ENCODE results near the gene FEN1.

- TF ChIP-seq, protein P1, sequence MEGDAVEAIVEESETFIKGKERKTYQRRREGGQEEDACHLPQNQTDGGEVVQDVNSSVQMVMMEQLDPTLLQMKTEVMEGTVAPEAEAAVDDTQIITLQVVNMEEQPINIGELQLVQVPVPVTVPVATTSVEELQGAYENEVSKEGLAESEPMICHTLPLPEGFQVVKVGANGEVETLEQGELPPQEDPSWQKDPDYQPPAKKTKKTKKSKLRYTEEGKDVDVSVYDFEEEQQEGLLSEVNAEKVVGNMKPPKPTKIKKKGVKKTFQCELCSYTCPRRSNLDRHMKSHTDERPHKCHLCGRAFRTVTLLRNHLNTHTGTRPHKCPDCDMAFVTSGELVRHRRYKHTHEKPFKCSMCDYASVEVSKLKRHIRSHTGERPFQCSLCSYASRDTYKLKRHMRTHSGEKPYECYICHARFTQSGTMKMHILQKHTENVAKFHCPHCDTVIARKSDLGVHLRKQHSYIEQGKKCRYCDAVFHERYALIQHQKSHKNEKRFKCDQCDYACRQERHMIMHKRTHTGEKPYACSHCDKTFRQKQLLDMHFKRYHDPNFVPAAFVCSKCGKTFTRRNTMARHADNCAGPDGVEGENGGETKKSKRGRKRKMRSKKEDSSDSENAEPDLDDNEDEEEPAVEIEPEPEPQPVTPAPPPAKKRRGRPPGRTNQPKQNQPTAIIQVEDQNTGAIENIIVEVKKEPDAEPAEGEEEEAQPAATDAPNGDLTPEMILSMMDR (IDR thresholded peaks at IDR 0.05; ENCODE audit: insufficient read depth, low read depth, low read length): no peak
- no peak for TF ChIP-seq EZH2 (IDR thresholded peaks at IDR 0.05; ENCODE audit: insufficient read depth, low read length)
Measured at GRCh38 chr11:61744181-61744580, 48.5 kb upstream of the FEN1 start.
